Glomerular visceral epithelial cell (primary cell): ENCODE measurements around the gene ORAI2.
"Not testable (repeated sequence)": the region's sequence is repeated elsewhere in the genome, so short reads cannot be mapped to it uniquely, and the experiment has no call there.

ENCODE experiments used
- DNase-seq: peaks from one replicate; pipeline ENCODE4 v3.0.0-alpha.2; 2016; ENCODE audit errors: extremely low spot score

ORAI2 gene

GRCh38 chr7:102503141-102503540 is 69.8 kb downstream of the ORAI2 start:
- not testable (repeated sequence) for DNase-seq

DNA sequence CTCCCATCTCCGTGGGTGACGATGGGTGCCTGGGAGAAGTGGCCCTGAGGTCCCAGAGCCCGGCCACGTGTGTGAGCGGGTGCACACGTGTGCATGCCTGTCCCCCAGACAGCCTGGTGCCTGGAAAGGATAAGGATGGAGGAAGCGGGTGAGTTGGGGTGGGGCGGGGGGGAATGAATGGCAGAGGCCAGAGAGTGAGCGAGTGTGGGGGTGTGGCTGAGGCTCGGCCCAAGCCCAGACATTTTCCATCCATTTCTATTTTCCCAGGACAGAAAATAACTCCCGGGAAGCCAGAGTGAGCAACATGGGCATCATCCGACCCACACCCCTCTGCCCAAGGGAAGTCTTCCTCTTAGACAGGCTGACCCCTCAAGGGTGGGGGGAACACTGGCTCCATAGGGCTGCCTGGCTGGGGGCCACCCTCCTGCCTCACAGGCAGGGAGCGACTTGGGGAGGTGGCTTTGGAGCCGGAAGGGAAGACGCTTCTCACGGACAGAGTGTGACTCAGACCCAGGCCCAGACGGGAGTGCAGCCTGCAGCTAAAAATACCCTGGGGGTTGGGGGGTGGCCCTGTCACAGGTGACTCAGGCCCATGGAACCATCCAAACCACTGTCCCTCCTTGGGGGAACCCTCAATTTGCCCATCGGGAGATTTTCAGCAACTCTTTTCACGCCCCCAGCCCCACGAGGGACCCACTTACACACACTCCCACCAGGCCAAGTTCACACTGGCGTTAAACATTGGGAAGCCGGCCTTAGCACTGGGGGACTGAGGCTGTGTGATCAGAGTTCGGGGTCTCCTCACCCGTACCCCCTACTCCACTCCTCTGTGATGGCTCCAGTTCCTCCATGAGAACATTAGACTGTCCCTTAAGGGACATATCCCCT is 72.2 kb downstream of the ORAI2 start:
- DNase-seq: not testable (repeated sequence)
